BJ (cell line): ENCODE results near the gene SUSD5. TPM values are rescaled to one million over a fixed set of nuclear protein-coding genes. Genes with fewer than 3 reads are reported as not detected.

Experiments used
- CTCF ChIA-PET: fragments of 350-600 bp; formaldehyde crosslinking; extraction: SDS; loops from one replicate; lab custom pipeline; 2021; ENCODE audit warnings: antibody characterized with exemption, inconsistent platforms; lab: Yijun Ruan, JAX
- POLR2A ChIA-PET: fragments of 300-600 bp; sonication (Branson Sonifier 250); formaldehyde crosslinking; extraction: SDS; loops from one replicate; lab custom pipeline; 2021; ENCODE audit warnings: antibody characterized with exemption; lab: Charles Lee
- DNase-seq: peaks from one replicate; pipeline ENCODE4 v3.0.0-alpha.2; 2011; ENCODE audit warnings: low read depth
- H3K27me3 ChIP-seq: 2 replicates; pipeline ENCODE4 v1.6.0; 2011; ENCODE audit warnings: low read length; ENCODE audit not compliant: control insufficient read depth, insufficient read depth
- H3K36me3 ChIP-seq: 2 replicates; pipeline ENCODE4 v1.5.1; 2011; ENCODE audit warnings: low read length; ENCODE audit not compliant: control insufficient read depth, insufficient read depth
- H3K4me3 ChIP-seq: 2 replicates; pipeline ENCODE4 v1.5.1; 2011; ENCODE audit warnings: low read depth, mild to moderate bottlenecking, control low read depth, low read length
- polyA plus RNA-seq: library from polyadenylated mRNA; depleted of rRNA; stranded (reverse); fragments of >200 nt; gene quantifications from 2 replicates; pipeline ENCODE4 v1.2.3, GENCODE V29; 2011
- TF ChIP-seq, protein P1 (sequence below): IDR thresholded peaks from 2 replicates; pipeline ENCODE4 v1.5.1; 2011; ENCODE audit warnings: low read depth, mild to moderate bottlenecking, control low read depth, inconsistent platforms, low read length, moderate library complexity; ENCODE audit not compliant: insufficient read depth

Gene SUSD5
- polyA plus RNA-seq, 1 experiment, result 2.5 TPM

DNA sequence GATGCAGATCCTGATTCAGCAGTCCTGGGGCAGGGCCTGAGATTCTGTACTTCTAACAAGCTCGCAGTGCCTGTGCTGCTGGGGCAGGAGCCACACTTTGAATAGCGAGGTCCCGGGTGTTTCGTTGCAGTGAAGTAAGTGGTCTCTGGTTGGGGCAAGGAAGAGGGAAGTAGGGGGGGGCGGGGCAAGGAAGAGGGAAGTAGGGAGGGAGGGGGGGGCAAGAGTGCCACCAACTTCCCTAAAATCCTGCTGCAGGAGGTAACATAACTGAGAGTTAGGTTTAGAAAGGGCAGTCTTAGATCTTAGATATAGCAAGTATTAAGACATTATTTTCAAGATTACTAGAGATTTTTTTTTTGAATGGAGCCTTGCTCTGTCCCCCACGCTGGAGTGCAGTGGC, 69.3 kb downstream of the SUSD5 start:
- no peak for DNase-seq
- TF ChIP-seq, protein P1, sequence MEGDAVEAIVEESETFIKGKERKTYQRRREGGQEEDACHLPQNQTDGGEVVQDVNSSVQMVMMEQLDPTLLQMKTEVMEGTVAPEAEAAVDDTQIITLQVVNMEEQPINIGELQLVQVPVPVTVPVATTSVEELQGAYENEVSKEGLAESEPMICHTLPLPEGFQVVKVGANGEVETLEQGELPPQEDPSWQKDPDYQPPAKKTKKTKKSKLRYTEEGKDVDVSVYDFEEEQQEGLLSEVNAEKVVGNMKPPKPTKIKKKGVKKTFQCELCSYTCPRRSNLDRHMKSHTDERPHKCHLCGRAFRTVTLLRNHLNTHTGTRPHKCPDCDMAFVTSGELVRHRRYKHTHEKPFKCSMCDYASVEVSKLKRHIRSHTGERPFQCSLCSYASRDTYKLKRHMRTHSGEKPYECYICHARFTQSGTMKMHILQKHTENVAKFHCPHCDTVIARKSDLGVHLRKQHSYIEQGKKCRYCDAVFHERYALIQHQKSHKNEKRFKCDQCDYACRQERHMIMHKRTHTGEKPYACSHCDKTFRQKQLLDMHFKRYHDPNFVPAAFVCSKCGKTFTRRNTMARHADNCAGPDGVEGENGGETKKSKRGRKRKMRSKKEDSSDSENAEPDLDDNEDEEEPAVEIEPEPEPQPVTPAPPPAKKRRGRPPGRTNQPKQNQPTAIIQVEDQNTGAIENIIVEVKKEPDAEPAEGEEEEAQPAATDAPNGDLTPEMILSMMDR, result no peak
- Histone ChIP-seq H3K36me3 (no peaks in the 10 kb centered on the region), H3K4me3 (no peak overlapping the region), H3K27me3 (no peaks in the 10 kb centered on the region)
- ChIA-PET CTCF (interaction anchor here (1.0 to 1.6 kb wide), 2 partner anchors 10 to 223 kb away, joined by 3 to 5 read pairs; no protein-coding TSS in a partner anchor), POLR2A (no interaction called here)

DNA sequence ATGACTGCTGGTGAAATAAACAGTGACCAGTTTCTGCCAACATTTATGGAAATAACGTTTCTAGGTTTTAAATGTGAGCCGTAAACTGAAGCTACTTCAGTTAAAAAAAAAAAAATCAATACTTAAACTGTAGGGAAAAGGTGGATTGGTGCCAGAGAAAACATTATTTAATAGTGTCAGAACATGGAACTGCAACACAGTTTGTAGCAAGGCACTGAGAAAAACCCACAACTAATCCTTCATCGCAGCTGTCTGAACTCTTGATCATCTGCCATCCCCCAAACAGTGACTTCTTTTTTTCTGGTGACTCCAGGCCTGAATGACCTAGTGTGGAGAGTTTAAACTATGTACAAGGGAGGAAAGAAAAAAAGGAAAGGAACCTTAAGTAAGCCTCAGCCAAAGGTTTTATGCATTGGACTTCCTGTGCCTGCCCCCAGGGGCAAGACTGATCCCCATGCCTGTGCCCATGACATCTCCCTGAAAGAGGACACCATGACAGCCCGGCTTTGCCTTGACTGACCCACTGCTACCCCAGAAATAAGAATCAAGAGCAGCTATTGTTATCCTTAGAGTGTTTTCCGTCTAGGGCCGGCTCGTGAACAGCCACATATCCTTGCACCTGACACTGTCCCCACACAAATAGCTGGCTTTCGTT, 71.7 kb downstream of the SUSD5 start:
- peaks cover 7% of the 10 kb centered on the region for H3K36me3 ChIP-seq
- CTCF ChIA-PET, result interaction anchor here (1.4 to 2.1 kb wide), 3 partner anchors 11 to 226 kb away, joined by 3 to 6 read pairs (median 6); no protein-coding TSS in a partner anchor
- no peak overlapping the region for H3K4me3 ChIP-seq
- no peak for DNase-seq
- no peaks in the 10 kb centered on the region for H3K27me3 ChIP-seq
- TF ChIP-seq, protein P1, result no peak
- POLR2A ChIA-PET, result no interaction called here

DNA sequence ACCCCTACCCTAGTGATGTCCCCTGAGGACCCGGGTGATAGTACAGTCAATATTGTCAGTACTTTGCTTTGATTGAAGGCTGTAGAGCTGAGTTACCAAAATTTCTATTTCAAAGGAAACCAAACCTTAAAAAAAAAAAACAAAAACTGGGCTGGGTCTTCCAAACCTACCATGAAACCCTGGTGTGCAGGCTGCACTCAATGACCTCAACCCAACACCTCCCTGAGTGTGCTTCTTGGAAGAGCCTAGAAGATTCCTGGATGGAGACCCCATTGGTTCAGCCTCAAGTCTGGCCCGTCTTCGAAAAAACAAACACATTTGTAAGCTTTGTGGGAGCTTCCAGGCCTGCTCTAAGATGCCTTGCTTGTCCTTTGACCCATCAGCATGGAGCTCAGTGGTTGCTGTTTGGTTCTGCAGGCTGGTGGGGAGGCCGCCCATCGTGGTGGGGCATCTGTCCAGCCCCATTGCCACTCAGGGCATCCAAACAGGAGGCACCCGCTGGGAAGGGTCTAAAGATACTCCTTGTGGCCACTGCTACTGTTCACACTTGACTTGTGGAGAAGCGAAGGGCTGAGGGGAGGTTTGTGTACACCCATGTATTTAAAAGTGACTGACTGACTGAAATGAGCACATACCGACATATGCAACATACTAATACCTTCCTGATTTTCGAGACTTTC, 72.6 kb downstream of the SUSD5 start:
- ChIA-PET POLR2A (interaction anchor here (0.6 kb wide), 1 partner anchor 10 kb away, joined by 3 read pairs; no protein-coding TSS in a partner anchor), CTCF (interaction anchor here (0.6 to 2.1 kb wide), 5 partner anchors 8 to 416 kb away, joined by 3 to 6 read pairs (median 3); no protein-coding TSS in a partner anchor)
- Histone ChIP-seq H3K27me3 (no peaks in the 10 kb centered on the region), H3K36me3 (peaks cover 11% of the 10 kb centered on the region), H3K4me3 (no peak overlapping the region)
- DNase-seq, result no peak
- TF ChIP-seq, protein P1, result no peak

DNA sequence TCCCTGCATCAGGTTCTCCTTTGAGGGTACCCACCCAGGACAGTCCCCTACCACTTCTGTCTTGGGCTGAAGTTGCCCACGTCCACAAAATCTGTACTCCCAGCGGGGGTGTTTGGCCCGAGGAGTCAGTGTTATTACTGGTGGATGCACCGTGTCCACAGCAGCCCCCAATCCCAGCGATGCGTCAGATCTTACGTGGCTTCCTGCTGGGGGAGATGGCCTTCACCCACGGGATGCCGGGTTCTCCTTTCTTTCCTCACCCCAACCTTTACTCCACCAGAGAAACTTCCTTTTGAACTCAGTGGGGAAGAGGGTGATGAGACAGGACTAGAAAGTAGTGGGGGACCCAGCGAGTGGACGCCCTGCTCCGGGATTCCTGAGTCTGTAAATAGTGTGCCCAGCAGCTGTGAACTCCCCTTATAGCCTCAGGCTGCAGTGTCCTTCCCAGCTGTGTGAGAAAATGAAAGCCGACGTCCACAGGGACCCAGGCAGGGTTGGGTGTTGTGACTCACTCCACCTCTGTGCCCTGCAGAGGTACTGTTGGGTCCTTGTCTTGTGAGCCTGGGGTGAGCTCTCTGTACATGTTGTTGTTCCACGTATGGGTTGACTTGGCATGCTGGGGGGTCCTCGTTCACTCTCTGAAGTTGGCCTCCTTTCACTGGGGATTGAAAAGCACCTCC, 73.2 kb downstream of the SUSD5 start:
- no peak for DNase-seq
- Histone ChIP-seq H3K27me3 (no peaks in the 10 kb centered on the region), H3K4me3 (no peak overlapping the region), H3K36me3 (peaks cover 11% of the 10 kb centered on the region)
- TF ChIP-seq, protein P1, result no peak
- CTCF ChIA-PET, result interaction anchor here (1.2 to 2.1 kb wide), 3 partner anchors 9 to 227 kb away, joined by 3 to 6 read pairs (median 4); no protein-coding TSS in a partner anchor
- POLR2A ChIA-PET, result interaction anchor here (0.6 kb wide), 1 partner anchor 9 kb away, joined by 3 read pairs; no protein-coding TSS in a partner anchor
